PC-9 (cell line): ENCODE data around the gene HNRNPK. TPM values are rescaled to one million over a fixed set of nuclear protein-coding genes. Genes with fewer than 3 reads are reported as not detected.
A peak's percentile ranks its signal among the peaks of the same experiment; 100 is the strongest.

Experiments used
- BruUV-seq: library from RNA; stranded (reverse); fragments of 400-500 nt; replicated peaks from 2 replicates; lab custom pipeline; 2021; lab: Mats Ljungman, UMichigan
- CTCF ChIA-PET: fragments of 300-600 bp; sonication (Branson Sonifier 250); formaldehyde crosslinking; loops from one replicate; lab custom pipeline; 2022; ENCODE audit warnings: antibody characterized with exemption; lab: Charles Lee
- POLR2A ChIA-PET: fragments of 300-600 bp; sonication (Branson Sonifier 250); formaldehyde crosslinking; loops from one replicate; lab custom pipeline; 2022; ENCODE audit warnings: antibody characterized with exemption; ENCODE audit not compliant: unreplicated experiment; lab: Charles Lee
- DNase-seq, 2 experiments: peaks; one replicate each; pipeline versions ENCODE4 v3.0.0 to v3.0.0-alpha.2; 2015 to 2022; ENCODE audit warnings: mixed read lengths in 1 of 2
- H2AFZ ChIP-seq: fragments of 200-600 bp; sonication (generic); 2 replicates; pipeline ENCODE4 v1.8.1; 2017; ENCODE audit warnings: antibody characterized with exemption
- H3F3A ChIP-seq: fragments of 200-600 bp; sonication (generic); 2 replicates; pipeline ENCODE4 v1.8.1; 2017; ENCODE audit warnings: antibody characterized with exemption, mild to moderate bottlenecking, low read depth; ENCODE audit not compliant: insufficient read depth
- H3K27ac ChIP-seq: fragments of 200-600 bp; sonication (generic); 2 replicates; pipeline ENCODE4 v1.6.1; 2016; ENCODE audit warnings: mixed run types
- H3K27me3 ChIP-seq: fragments of 200-600 bp; sonication (generic); 2 replicates; pipeline ENCODE4 v1.6.1; 2016; ENCODE audit warnings: low read depth, mixed run types; ENCODE audit not compliant: insufficient read depth
- H3K36me3 ChIP-seq: fragments of 200-600 bp; sonication (generic); 2 replicates; pipeline ENCODE4 v1.6.1; 2016; ENCODE audit warnings: low read depth, mixed run types
- H3K4me1 ChIP-seq: fragments of 200-600 bp; sonication (generic); replicated peaks from 2 replicates; pipeline ENCODE4 v1.6.1; 2016; ENCODE audit warnings: mixed run types; ENCODE audit not compliant: insufficient read depth
- H3K4me2 ChIP-seq: fragments of 200-600 bp; sonication (generic); 2 replicates; pipeline ENCODE4 v1.6.1; 2017; ENCODE audit warnings: mixed run types
- H3K4me3 ChIP-seq: fragments of 200-600 bp; sonication (generic); 2 replicates; pipeline ENCODE4 v1.6.1; 2016; ENCODE audit warnings: mixed run types
- H3K79me2 ChIP-seq: fragments of 200-600 bp; sonication (generic); 2 replicates; pipeline ENCODE4 v1.6.1; 2017; ENCODE audit warnings: low read depth, mixed run types
- H3K9me2 ChIP-seq: fragments of 200-600 bp; sonication (generic); 2 replicates; pipeline ENCODE4 v1.8.1; 2017; ENCODE audit warnings: mild to moderate bottlenecking; ENCODE audit not compliant: insufficient read depth
- H3K9me3 ChIP-seq: fragments of 200-600 bp; sonication (generic); 2 replicates; pipeline ENCODE4 v1.8.1; 2016; ENCODE audit warnings: low read depth; ENCODE audit not compliant: insufficient read depth
- H4K20me1 ChIP-seq: fragments of 200-600 bp; sonication (generic); 2 replicates; pipeline ENCODE4 v1.8.1; 2017; ENCODE audit not compliant: insufficient read depth
- CTCF ChIP-seq: fragments of 200-600 bp; sonication (generic); conservative IDR thresholded peaks from 2 replicates; pipeline ENCODE4 v1.6.1; 2017; ENCODE audit warnings: mixed run types, antibody characterized with exemption, mild to moderate bottlenecking, moderate library complexity
- EZH2 ChIP-seq: fragments of 200-600 bp; sonication (generic); IDR thresholded peaks from 2 replicates; pipeline ENCODE4 v1.8.0; 2017; ENCODE audit warnings: antibody characterized with exemption, low read depth
- intact Hi-C: fragments of 100-400 bp; cut with micrococcal nuclease; formaldehyde crosslinking; loops from one replicate; pipeline ENCODE4 v1.10.0; 2022; ENCODE audit not compliant: unreplicated experiment
- total RNA-seq: library from RNA; stranded (reverse); gene quantifications from 2 replicates; pipeline ENCODE4 v1.2.3, GENCODE V29; 2021

HNRNPK gene
- total RNA-seq, 1 experiment from 2014 or later: 583 TPM

- peak overlapping the region; percentile 73 for H3K27ac ChIP-seq
- H3K9me3 ChIP-seq: no peaks in the 10 kb centered on the region
- H3K79me2 ChIP-seq: 0 out of 2 replicates have a peak, but pooled peaks cover 4% of the 10 kb centered on the region
- peaks cover 73% of the 10 kb centered on the region for H3F3A ChIP-seq
- no peak for DNase-seq
- no peak overlapping the region for H2AFZ ChIP-seq
- no TSS peak for BruUV-seq
- H3K27me3 ChIP-seq: no peaks in the 10 kb centered on the region
- H3K4me2 ChIP-seq: no peak overlapping the region
- H4K20me1 ChIP-seq: peaks cover 34% of the 10 kb centered on the region
- POLR2A ChIA-PET: no interaction called here
- H3K36me3 ChIP-seq: peaks cover 23% of the 10 kb centered on the region
- H3K9me2 ChIP-seq: no peaks in the 10 kb centered on the region
- TF ChIP-seq CTCF: no peak
- no peak for TF ChIP-seq EZH2
- H3K4me3 ChIP-seq: no peak overlapping the region
- intact Hi-C loops: no loop called here
- peaks cover 21% of the 10 kb centered on the region for H3K4me1 ChIP-seq
- CTCF ChIA-PET: no interaction called here
These were observed 14.4 kb downstream of the HNRNPK start for GRCh38 chr9:83965350-83966208.

GRCh38 chr9:83964973-83965349 is 15.1 kb downstream of the HNRNPK start:
- no peaks in the 10 kb centered on the region for H3K9me2 ChIP-seq
- intact Hi-C loops: no loop called here
- H3F3A ChIP-seq: peaks cover 68% of the 10 kb centered on the region
- ChIA-PET POLR2A (no interaction called here), CTCF (no interaction called here)
- BruUV-seq: no TSS peak
- no peaks in the 10 kb centered on the region for H3K9me3 ChIP-seq
- H3K27ac ChIP-seq: peak overlapping the region; percentile 73
- H3K27me3 ChIP-seq: no peaks in the 10 kb centered on the region
- TF ChIP-seq CTCF (no peak), EZH2 (no peak)
- peaks cover 28% of the 10 kb centered on the region for H4K20me1 ChIP-seq
- DNase-seq: no peak
- no peak overlapping the region for H3K4me2 ChIP-seq
- H3K4me3 ChIP-seq: no peak overlapping the region
- peaks cover 21% of the 10 kb centered on the region for H3K4me1 ChIP-seq
- H3K79me2 ChIP-seq: no peaks in the 10 kb centered on the region
- peaks cover 17% of the 10 kb centered on the region for H3K36me3 ChIP-seq
- H2AFZ ChIP-seq: no peak overlapping the region

- Histone ChIP-seq H3K79me2 (no peaks in the 10 kb centered on the region), H3K9me3 (no peaks in the 10 kb centered on the region), H2AFZ (0 out of 2 replicates have a peak overlapping the region, but pooled peaks have one; percentile 18), H4K20me1 (0 out of 2 replicates have a peak, but pooled peaks cover 4% of the 10 kb centered on the region), H3F3A (peaks cover 67% of the 10 kb centered on the region), H3K4me1 (peaks cover 36% of the 10 kb centered on the region), H3K36me3 (0 out of 2 replicates have a peak, but pooled peaks cover 2% of the 10 kb centered on the region), H3K4me3 (no peak overlapping the region), H3K4me2 (peak overlapping the region; percentile 39), H3K9me2 (no peaks in the 10 kb centered on the region), H3K27me3 (no peaks in the 10 kb centered on the region), H3K27ac (peak overlapping the region; percentile 86)
- ChIA-PET POLR2A (interaction anchor here (0.6 to 0.8 kb wide), 2 partner anchors 42 to 274 kb away, joined by 3 to 5 read pairs; no protein-coding TSS in a partner anchor), CTCF (no interaction called here)
- intact Hi-C loops: no loop called here
- DNase-seq: peak in 1 of 2 experiments; percentile 81
- BruUV-seq: no TSS peak
- TF ChIP-seq EZH2 (no peak), CTCF (no peak)
These were observed 17.9 kb downstream of the HNRNPK start for GRCh38 chr9:83962165-83962564.
